ENCODE measurements around the gene CMTM1. TPM values are rescaled to one million over a fixed set of nuclear protein-coding genes. Genes with fewer than 3 reads are reported as not detected.
"Not testable (repeated sequence)": the region's sequence is repeated elsewhere in the genome, so short reads cannot be mapped to it uniquely, and the experiment has no call there.

CMTM1 gene
- total RNA-seq, 1 experiment from 2014 or later, result 2.2 TPM

- no peak for DNase-seq (ENCODE audit: low read depth)
Observed at GRCh38 chr16:66612422-66612821, 46.2 kb downstream of the CMTM1 start.

- DNase-seq (ENCODE audit: low read depth), result no peak
Observed at GRCh38 chr16:66614161-66614802, 48.0 kb downstream of the CMTM1 start.

- no peak for DNase-seq (ENCODE audit: low read depth)
Observed at GRCh38 chr16:66616169-66616568, 49.9 kb downstream of the CMTM1 start.

GRCh38 chr16:66616592-66616991 lies 50.4 kb downstream of the CMTM1 start:
- DNase-seq (ENCODE audit: low read depth), result no peak

GRCh38 chr16:66617010-66617434 lies 50.8 kb downstream of the CMTM1 start:
- no peak for DNase-seq (ENCODE audit: low read depth)

GRCh38 chr16:66617728-66618127 lies 51.5 kb downstream of the CMTM1 start:
- no peak for DNase-seq (ENCODE audit: low read depth)

- DNase-seq (ENCODE audit: low read depth), result peak; percentile 88
Observed at GRCh38 chr16:66618588-66619375, 52.5 kb downstream of the CMTM1 start.

GRCh38 chr16:66619534-66620428 lies 53.5 kb downstream of the CMTM1 start:
- peak; percentile 51 for DNase-seq (ENCODE audit: low read depth)

GRCh38 chr16:66620429-66620795 lies 54.2 kb downstream of the CMTM1 start:
- DNase-seq (ENCODE audit: low read depth), result no peak

- no peak for DNase-seq (ENCODE audit: low read depth)
Observed at GRCh38 chr16:66621973-66622372, 55.7 kb downstream of the CMTM1 start.

- no peak for DNase-seq (ENCODE audit: low read depth)
Observed at GRCh38 chr16:66622863-66623262, 56.6 kb downstream of the CMTM1 start.

- no peak for DNase-seq (ENCODE audit: low read depth)
Observed at GRCh38 chr16:66623755-66624154, 57.5 kb downstream of the CMTM1 start.

GRCh38 chr16:66627611-66628378 lies 61.6 kb downstream of the CMTM1 start:
- not testable (repeated sequence) for DNase-seq (ENCODE audit: low read depth)

Other genes starting within 250 kb of the CMTM1 start
- 0.06 TPM in 2 replicates for gene CDH5, start 199.7 kb upstream of the CMTM1 start, total RNA-seq (2014; rRNA removed; shearing (Covaris generic))
- gene BEAN1, start 139.1 kb upstream of the CMTM1 start, total RNA-seq (2014; rRNA removed; shearing (Covaris generic)), result 0.21 TPM in 1 of 2 replicates, not detected in the other
- 8.5 TPM in 2 replicates for gene TK2, start 16.3 kb upstream of the CMTM1 start, total RNA-seq (2014; rRNA removed; shearing (Covaris generic))
- gene CKLF, start 13.9 kb upstream of the CMTM1 start, total RNA-seq (2014; rRNA removed; shearing (Covaris generic)), result 156 and 168 TPM in 2 replicates
- gene CMTM2, start 13.0 kb downstream of the CMTM1 start, total RNA-seq (2014; rRNA removed; shearing (Covaris generic)), result not detected in 2 replicates
- gene CMTM3, start 38.3 kb downstream of the CMTM1 start, total RNA-seq (2014; rRNA removed; shearing (Covaris generic)), result 6.6 and 7.3 TPM in 2 replicates
- gene CMTM4, start 130.3 kb downstream of the CMTM1 start, total RNA-seq (2014; rRNA removed; shearing (Covaris generic)), result 14.7 and 18.9 TPM in 2 replicates
- gene DYNC1LI2, start 185.2 kb downstream of the CMTM1 start, total RNA-seq (2014; rRNA removed; shearing (Covaris generic)), result 81.7 and 97.8 TPM in 2 replicates
- 0.46 TPM in 1 of 2 replicates, not detected in the other for gene TERB1, start 235.1 kb downstream of the CMTM1 start, total RNA-seq (2014; rRNA removed; shearing (Covaris generic))